HG03025 (cell line): Measurements from ENCODE around the gene PTPRCAP.
"Not testable (repeated sequence)": the region's sequence is repeated elsewhere in the genome, so short reads cannot be mapped to it uniquely, and the experiment has no call there.

ENCODE experiments used
- ATAC-seq: cut with Tn5 transposase; IDR thresholded peaks from one replicate; pipeline ENCODE4 v1.9.1; 2021; ENCODE audit warnings: mild to moderate bottlenecking, moderate library complexity; ENCODE audit not compliant: unreplicated experiment, low FRiP score

The PTPRCAP gene

DNA sequence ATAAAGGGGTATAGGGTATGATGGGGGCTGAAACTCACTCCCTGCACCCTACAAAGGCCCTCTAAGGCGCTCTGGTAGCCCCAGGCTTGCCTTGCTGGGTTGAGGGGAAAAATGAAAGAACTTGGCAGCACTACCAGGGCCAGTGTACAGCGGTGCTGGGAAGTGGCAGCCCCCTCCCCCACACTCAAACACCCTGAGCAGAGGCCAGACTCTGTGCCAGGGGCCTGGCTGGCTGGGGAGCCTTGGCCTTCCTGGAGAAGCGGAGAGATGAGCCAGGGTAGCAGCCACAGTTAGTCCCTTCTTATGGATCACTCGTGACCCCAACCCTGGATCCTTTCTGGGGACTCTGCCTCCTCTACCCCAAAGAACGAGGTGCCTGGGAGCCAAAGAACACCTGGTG, 28.9 kb upstream of the PTPRCAP start:
- no peak for ATAC-seq

DNA sequence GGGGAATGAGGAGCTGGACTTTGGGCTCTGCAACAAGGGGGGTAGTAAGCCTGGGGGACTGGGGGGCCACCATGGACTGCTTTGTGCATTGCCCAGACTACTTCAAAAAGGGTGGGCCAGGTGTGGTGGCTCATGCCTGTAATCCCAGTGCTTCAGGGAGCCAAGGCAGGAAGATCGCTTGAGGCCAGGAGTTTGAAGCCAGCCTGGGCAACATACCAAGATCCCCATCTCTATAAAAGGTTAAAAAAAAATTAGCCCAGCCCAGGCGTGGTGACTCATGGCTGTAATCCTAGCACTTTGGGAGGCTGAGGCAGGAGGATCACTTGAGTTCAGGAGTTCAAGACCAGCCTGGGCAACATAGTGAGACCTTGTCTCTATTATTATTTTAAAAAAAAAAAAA, 28.0 kb upstream of the PTPRCAP start:
- not testable (repeated sequence) for ATAC-seq

DNA sequence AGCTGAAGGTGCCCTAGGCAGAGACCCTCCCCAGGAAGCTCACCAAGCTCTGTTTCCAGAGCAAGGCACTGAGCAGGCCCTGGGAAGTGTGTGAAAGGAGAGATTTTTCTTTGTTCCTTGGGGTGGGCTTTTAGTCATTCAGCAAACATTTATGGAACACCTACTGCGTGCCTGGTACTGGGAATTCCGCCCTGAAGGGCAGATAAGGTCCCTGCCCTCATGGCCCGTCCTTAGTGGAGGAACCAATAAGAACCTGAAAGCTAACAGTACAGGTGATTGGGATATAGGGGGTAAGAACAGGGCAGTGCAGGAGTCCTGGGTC, 27.7 kb upstream of the PTPRCAP start:
- no peak for ATAC-seq

DNA sequence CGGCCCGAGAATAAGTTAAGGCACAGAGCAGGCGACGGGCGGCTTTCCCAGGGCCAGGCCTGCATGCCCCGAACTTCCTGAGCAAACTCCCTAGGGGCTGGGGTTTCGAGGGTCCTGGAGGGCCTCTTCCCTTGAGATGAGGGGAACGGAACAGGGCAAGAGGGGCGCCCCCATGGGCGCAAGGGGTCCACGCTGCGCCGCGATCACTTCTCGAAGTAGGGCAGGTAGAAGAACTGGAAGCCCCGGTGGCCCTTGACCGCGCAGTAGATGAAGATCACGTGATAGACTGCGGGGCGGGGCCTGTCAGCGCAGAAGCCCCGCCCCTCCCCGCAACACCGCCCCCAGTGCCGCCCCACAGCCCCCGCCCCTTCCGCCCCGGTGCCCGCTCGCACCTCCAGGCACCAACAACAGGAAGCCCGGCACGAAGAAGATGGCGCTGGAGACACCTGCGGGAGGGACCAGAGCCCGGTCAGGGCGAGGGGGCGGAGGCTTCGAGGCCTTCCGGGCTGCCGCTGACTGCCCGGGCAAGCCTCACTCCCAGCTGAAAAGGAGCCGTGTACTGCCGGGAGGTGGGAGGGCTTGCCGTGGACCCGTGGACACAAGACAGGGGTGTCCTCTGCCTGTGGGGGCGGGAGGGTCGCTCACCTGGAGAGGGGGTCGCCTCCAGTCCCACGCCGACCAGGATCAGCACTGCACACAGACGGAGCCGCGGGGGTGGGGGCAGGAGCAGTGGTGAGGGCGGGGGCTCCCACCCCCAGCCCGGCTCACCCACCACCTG, 27.1 kb upstream of the PTPRCAP start:
- peak; percentile 36 for ATAC-seq

DNA sequence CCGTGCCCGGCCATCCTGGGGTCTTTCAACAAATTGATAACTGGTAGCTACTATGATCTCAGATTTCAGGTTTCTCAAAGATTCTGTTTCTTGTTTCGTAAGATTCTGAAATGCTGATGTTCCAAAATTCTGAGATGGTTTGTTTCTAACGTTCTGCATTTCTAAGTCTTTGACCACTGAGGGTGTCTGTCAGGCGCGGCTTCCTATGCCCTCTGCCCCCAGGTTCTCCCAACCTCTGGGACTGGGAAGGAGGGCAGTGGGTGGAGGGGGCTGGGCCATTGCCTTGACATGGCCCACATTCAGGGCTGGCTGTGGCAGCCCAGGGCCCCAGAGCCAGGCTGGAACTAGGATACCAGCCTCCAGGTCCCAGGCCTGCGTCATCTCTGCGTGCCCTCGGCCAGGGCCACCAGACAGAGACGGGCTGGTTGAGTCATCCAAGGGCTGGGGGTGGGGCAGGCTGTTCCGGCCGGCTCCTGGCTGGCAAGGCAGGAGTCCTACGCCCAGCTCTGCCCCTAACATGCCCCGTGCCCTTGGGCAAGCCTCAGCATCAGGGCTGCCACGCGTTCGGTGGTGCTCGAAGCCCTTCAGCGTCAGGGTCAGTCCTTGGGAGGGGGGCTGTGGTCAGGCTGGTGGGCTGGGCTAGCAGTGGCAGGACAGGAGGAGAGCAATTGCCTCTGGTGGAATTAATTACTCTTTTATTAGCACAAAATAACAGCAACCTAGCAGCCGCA, 26.4 kb upstream of the PTPRCAP start:
- no peak for ATAC-seq

DNA sequence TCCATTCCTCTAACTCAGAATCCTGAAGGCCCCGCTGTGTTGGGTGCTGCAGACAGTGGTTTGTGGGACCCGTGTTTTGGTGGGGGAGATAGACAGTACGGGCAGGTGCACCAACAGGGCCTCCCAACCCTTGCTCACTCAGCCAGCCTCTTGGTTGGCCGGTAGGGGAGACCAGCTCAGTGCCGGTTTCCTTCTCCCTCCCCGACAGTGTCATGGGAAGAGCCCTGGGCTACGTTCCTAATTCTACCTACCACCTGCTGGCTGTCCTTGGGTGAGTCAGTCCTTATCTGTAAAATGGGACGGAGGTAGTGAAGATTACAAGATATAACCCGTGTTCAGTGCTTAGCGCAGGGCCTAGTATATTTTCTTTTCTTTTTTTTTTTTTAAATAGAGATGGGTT, 25.7 kb upstream of the PTPRCAP start:
- no peak for ATAC-seq

DNA sequence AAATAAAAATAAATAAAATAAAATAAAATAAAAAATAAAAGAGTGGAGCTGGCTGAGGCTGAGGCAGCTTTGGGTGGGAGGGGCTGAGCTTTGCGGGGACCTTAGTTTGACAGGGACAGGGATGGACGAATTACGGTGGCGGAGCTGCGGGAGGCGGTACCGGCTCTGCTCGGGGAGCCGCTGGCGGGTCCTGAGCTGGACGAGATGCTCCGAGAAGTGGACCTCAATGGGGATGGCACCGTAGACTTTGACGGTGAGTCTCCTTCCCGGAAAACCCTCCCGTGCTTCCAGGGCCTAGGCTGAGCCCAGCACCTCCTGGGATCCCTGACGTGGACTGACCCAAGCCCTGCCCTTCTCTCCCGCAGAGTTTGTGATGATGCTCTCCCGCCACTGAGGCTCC, 20.8 kb upstream of the PTPRCAP start:
- ATAC-seq, result no peak

DNA sequence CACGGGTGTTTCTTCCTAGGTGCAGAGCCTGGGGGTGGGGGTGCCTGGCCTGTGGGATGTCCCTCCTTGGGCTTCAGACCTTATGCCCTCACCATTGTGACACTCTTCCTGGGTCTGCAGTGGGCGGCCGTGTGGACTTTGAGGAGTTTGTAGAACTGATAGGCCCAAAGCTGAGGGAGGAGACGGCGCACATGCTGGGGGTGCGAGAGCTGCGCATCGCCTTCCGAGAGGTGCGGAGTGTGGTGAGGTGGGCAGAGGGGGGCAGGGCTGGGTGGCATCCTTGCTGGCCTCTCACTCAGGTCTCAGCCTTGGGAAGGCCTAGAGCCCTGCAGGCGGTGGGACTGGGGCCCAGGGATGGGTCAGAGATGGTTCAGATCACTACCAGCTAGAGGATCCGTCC, 20.0 kb upstream of the PTPRCAP start:
- ATAC-seq, result no peak

DNA sequence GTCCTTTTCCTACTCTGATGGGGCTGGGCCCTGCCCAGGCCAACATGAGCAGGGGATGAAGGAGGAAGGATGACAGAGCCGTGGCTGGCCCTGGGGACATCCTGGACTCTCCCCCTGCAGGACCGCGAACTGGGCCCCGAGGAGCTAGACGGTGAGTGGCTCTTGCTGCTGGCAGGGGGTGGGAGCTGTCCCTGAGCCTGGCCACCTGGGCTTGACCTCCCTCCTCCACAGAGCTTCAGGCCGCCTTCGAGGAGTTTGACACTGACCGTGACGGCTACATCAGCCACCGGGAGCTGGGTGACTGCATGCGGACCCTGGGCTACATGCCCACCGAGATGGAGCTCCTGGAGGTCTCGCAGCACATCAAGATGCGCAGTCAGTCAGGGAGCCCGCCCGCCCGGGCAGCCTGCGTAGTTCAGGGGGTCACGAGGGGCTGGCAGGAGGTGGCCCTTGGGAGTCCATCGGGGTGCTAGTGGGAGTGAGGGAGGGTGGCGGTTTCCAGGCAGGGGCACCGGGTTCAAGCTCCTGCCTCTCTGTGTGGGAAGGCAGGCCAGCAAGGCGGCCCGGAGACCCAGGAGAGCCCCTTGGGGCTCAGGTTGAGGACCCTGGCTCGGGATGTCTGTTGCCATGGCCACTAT, 18.7 kb upstream of the PTPRCAP start:
- no peak for ATAC-seq

DNA sequence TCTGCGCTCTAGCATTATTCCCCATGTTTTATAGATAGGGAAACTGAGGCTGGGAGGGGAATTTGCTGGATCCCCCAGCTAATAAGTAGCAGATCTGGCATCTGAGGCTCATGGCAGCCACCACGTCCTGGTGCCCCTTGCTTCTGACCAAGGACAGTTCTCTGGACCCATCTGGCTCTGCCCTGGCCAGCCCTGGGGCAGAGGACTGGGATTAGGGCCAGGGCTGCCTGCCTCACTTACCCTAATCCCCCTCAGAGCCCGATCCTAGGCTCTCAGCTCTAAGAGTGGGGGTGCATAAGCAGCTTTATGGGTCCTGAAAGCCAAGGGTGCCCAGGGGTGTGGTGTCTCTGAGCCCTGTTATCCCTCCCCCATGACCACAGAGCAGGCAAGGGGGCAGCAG, 17.6 kb upstream of the PTPRCAP start, which contains the start of gene CABP4:
Gene CABP4, plus strand, starts transcription at position 301 of the 400 bp plus-strand sequence. Its CDS starts 70 bp downstream, at position 371.
- no peak for ATAC-seq

DNA sequence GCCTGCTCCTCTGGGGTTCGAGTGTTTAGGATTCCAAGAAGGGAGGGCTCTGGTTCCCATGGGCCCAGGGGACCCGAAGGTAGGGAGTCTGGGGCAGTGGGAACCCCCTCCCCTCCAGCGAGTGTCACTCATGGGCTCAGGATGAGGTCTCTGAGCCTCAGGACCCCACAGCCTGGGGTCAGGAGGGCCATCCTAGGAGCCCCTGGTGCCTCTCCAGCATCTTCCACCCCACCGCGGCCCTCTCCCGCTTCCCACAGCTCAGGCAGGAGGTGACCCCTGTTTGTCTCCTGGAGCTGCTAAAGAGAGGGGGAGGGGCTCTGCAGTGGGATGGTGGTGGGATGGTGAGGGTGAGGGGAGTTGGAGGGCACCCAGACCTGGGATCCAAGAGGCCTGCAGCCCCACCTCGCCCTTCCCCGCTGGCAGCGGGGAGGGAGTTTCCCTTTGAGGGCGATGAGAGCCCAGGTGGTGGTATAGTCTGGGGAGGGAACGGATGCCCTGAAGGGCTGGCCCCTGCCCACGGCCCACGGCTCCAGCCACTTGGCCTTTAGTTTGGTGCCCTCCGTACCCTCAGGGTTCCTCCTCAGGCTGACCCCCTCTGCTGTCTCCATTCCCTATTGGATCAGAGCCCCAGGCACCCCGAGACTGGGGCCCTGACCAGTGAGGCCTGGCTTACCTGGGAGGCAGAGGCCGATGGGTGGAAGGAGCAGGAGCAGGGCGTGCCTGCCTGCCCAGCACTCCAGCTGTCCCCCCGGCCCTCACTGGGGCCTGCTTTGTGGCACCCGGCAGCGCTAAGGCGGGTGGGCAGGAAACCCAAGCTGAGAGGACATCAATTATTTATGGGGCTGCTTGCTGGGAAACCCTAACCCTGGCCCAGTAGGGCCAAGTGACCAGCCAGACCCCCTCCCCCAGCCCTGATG, 16.6 kb upstream of the PTPRCAP start:
- no peak for ATAC-seq

DNA sequence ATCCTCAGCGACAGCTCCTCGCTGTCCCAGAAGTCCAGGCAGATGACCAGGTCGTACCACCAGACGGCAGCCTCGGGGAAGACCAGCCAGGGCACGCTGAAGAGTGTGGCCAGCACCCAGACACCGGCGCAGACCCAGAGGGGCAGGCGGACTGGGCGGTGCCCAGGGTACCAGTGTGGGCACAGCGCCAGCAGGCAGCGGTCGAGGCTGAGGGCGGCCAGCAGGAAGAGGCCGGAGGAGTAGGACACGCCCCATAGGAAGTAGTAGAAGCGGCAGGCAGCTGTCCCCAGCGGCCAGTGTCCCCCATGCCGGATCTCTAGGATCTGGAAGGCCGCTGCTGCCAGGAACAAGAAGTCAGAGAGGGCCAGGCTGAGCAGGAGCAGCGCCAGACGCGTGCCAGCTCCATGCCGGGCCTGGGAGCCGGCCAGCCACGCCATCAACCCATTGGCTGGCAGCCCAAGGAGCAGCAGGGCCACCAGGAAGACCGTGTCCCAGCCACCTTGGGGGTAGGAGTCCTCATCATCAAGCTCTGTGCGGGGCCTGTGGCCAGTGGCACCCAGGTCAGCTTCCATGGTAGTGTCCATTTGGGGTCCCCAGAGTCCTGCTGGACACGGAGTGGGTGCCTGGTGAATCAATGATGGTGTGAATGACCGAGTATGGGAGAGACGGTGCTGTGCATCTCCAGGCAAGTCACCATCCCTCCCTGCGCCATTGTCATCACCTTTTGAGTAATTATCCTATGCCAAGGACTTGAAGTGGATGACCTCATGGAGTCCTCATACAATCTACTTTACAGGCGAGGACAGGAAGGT, 14.9 kb upstream of the PTPRCAP start, which contains the start of gene GPR152:
Gene GPR152, minus strand, starts transcription at position 589 of the 812 bp plus-strand sequence. Its CDS starts 5 bp downstream, at position 584.
- no peak for ATAC-seq

DNA sequence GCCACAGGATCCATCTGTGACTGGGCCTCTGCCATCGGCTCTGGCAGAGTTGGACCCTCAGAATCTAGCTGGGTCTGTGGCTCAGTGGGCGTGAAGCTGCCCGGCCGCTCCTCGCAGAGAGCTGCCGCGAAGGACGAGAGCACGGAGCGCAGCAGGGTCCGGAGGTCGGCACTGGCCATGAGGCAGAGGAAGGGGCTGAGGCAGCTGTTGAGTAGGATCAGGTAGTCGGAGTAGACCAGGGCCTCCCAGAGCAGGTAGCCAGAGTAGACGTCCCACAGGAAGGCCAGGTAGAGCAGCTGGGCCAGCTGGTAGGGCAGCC, 14.1 kb upstream of the PTPRCAP start:
- no peak for ATAC-seq

DNA sequence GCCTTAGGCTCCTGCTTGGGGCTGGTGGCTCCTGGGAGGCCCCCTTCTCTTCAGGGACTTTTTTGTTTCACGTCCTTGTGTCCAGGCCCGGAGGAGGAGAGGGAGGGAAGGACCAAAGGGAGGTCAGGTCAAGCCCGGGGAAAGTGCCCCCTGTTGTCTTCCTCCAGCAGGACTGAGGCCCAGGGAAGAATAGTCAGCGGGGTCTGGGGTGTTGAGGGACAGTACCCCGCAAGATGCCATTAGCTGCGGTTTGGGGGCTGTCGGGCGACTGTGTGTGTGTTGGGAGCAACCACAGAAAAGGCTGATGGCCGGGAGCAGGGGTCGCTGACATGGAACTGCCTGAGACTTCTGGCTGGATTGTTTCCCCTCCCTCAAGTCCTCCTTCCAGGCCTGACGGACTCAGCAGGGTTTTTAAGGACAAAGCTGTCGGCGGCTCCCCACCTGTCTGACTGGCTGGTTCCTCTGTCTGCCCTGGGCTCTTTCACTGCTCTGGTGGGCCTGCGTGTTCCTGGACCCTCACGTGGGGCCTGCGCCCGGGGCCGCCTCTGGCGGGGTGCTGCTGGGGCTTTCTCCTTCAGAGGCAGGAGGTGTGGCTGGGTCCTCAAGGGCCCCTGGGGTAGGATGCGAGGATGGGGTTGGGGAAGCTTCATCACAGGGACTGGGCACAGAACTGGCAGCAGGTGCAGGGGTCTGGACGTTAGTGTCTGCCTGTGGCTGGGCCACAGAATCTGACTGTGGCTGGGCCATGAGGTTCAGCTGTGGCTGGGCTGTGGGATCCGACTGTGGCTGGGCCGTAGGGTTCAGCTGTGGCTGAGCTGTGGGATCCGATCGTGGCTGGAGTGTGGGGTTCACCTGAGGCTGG, 13.5 kb upstream of the PTPRCAP start:
- ATAC-seq, result no peak

DNA sequence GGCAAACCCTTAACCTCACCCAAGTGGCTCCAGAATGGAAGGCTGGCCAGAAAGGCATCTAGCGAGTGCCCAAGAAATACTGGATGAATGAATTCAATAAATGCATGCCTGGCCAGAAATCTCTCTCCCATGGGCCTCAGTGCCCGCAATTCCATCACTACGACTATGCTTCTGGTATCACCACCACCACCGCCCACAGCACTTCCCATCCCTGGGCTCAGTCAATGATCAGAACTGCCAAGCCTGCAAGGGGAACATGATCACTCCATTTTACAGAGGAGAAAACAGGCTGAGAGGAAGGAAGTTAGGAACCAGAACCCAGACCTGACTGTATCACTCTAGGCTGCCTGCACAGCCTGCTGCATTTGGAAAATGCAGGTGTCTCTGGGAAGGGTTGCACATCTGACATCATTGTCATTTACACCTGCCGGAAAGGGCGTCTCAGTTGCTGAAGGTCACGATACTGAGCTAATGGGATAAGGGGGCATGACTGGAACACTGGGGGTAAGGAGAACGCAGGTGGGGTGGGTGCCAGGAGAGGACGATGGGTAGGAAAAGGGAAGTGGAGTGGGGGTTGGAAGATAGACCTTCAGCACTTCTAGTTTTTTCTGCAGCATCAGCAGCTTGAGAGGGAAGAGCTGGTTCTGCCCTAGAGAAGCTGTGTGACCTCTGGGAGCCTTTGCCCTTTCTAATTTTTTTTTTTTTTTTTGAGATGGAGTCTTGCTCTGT, 11.8 kb upstream of the PTPRCAP start:
- no peak for ATAC-seq

DNA sequence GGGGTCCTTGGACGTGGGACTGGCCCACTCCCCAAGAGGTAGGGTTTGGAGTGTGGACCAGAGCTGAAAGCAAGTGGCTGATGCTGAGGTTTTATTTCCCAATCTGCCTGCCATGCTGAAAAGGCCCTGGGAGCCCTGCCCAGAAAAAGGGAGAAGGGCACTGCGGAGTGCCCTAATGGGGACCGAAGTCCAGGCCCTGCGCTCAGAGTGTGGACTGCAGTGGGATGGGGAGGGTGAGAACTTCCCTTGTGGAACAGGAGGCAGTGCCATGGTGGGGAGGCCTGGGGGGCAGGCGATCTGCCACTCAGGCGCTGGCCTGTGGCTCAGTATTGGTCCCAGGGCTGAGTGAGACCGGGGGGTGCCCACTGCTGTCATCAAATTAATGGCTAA, 10.7 kb upstream of the PTPRCAP start:
- no peak for ATAC-seq

DNA sequence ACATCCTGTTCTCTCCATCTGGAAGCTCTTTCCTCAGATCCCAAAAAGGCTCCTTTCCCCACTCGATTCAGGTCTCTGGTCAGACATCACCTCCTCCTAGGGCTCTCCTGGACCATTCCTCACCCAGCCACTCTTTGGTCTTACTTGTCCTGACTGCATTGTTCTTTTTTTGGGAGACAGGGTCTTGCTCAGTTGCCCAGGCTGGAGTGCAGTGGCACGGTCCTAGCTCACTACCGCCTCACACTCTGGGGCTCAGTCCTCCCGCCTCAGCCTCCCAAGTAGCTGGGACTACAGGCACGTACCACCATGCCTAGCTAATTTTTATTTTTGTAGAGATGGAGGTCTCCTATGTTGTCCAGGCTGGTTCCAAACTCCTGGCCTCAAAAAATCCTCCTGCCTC, 8.0 kb upstream of the PTPRCAP start:
- no peak for ATAC-seq
